Activated naive CD8-positive, alpha-beta T cell treated with anti-CD3 and anti-CD28 coated beads, Interleukin-2, amount 50 U/mL, for 16 hours (primary cell): ENCODE results near the gene NARF.

Source experiments
- DNase-seq: peaks from one replicate; pipeline ENCODE4 v3.0.0-alpha.2; 2020; ENCODE audit warnings: low read depth, low spot score

NARF gene

DNA sequence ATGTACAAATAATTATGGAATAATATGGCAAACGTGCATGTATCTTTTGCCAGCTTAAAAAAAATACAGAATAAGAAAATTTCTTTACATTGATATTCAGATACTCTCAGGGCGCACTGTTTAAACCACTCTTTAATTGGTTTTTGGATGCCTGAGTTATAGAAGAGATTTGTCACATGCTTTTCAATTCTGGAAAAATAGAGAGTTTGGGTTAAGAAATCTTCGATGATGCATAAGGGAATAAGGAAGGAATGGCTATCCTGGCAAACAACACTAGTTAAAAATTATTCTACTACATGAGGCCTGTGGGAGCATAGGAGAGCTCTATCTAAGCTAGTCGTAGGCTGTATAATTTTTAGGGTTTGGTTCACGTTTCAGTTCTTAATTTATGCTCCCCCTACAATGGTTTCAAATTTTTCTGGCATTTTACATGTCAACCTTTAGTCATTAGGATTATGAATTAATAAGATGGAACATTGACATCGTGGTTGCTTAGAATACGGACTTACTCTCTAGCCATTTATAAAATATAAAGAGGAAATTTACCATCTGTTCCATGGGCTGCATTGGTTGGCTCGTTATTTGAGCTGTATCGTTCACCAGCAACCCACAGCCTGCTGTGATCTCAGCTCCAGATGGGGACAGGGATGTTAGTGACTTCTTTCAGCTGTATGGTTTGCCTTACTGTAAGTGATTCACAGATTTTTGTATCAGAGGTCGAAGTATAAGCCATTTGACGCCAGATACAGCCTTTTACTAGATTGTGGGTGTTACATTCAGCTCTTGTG lies 15.9 kb downstream of the NARF start:
- DNase-seq = no peak

DNA sequence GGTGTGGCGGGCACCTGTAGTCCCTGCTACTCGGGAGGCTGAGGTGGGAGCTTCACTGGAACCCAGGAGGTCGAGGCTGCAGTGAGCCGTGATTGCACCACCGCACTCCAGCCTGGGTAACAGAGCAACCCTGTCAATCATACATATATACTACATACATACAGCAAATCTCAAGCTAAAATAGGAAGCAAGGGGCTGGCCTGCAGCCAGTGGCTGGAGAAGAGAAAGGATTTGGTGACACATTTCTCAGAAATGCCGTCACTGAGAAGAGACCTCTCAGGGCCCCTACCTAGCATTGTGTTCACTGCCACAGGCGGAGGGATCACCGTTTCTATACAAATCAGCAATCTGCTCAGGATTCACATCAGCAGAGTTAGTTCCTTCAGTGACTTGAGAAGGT lies 16.9 kb downstream of the NARF start:
- DNase-seq = no peak

DNA sequence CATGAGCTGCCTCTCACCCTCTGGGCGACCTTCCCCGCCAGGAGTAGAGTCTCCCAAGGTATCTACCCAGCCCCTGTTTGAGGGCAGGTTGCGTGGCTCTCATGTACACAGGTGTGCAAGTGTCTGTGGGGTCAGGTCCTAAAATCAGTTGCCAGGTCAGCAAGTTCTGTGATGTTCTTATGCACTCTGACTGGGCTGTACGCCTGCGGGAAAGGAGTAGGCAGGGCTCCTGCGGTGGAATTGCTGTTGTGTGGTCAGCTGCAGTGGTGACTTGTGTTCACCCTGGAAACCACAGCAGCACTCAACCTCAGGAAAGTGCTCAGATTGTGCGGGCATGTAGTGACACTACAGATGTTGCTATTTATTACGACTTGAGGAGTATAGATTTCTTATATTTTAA lies 19.4 kb downstream of the NARF start:
- DNase-seq = no peak

DNA sequence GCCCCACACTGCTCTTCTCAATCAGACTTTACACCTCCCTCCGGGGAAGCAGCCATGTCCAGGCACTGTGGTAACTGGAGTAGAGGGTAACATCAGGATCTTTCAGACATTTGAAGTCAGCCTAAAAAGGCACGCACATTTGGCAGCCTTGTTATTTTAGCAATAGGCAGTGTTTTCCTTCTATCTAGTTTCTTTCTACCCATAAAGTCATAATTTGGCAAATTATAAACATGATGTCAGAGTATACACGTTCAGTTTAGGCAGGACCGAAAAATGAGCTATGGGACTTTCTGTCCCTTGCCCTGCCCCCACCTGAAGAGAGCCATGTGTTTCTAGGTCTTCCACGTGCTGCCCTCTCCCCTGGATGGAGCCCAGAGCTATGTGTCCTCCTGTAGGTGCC lies 21.1 kb downstream of the NARF start:
- no peak for DNase-seq

DNA sequence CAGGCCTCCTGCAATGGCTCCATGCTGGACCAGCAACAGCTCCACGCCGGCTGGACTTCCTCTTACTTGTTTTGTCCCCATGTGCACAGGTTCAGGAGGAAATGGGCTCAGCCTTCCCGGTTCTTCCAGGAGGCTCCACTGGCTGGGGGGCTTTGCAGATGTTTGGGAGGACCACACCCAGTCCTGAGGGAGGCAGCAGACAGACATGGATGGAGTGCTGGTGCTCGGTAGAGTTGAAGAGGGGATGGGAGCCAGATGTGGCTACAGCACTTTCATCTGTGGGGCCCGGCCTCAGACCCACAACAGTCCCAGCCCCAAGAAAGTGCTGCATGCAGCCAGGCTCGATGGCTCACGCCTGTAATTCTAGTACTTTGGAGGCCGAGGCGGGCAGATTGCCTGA lies 21.8 kb downstream of the NARF start:
- DNase-seq = no peak

DNA sequence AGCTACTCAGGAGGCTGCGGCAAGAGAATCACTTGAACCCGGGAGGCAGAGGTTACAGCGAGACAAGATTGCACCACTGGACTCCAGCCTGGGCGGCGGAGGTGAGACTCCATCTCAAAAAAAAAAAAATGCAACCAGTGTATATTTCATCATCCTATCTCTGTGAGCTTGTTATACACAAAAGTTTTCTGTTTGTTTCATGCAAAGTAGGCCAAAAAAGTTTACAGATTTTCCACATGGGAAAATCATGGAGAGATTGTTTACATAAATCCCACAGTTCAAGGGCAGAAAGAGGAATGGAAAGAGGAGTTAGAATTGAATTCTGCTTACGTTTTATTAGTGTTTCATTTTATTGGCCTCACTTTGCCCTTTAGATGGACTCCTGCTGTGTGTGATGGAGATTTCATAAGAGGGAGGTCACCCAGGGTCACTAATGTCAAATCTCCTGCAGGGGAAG lies 24.7 kb downstream of the NARF start:
- no peak for DNase-seq

DNA sequence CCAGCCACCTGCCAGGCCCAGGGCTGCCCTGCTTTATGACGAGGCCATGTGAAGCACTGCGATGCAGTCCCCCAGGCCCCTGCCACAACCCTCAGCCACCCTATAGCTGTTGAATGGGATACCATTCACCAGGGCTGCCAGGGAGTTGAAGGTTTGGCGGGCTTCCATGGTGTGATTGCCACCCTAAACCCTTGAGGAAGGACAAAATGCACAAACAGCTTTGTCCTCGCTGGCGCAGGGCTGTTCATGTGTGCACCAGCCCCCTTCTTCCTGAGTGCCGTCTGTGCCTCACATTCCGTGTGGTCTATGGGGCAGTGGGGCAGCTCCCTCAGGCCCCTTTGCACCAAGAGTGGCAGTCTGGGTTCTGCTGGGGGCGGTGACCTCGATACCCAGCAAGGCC lies 25.3 kb downstream of the NARF start:
- DNase-seq = no peak

DNA sequence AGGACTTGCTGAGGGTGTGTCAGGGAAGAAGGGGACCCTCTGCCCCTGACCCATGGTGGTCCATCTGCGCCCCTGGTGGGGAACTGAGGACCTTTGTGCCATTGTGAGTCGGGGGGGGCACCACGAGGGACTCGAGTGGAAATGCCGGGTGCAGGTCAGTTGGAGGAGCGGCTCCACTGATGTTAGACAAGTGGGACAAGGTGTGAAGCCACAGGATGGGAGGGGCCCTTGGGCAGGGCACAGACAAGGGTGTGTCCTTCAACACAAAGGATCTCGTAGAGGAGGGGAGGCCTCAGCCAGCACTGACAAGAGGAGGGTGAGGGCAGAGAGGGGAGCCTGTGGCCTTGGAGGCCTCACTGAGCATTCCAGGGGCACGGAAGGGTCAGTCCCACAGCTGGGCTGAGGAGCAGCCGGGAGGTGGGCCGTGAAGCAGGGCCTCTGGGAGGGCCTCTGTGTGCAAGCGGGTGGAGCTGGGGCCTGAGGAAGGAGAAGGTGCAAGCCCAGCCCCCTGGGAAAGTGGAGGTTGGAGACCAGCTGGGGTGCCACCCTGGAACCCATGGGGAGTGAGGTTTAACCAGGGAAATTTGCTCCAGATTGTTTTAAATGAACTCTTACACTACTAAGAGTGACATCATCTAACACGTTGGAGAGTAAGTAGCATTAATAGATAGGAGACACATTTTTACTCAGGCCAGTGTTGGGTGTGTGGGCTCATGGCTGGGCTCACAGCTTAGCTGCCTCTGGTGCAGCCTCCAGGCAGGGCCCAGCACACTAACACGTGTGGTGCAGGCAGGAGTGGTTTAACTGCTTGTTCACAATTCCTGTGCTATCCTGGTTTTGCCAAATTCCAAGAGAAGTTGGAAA lies 27.9 kb downstream of the NARF start:
- DNase-seq = no peak

DNA sequence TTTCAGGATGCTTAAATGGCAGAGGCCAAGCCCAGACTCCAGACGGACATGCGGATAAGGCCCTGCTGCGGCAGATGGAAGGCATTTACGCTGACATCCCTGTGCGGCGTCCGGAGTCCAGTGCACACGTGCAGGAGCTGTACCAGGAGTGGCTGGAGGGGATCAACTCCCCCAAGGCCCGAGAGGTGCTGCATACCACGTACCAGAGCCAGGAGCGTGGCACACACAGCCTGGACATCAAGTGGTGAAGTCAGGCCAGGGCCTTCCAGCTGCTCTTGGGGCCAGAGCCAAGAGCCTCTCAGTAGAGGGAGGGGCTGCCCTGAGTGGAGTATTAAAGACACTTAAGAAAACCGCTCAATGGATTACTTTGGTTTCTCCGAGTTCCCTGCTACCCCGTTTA lies 29.4 kb downstream of the NARF start:
- DNase-seq = no peak

DNA sequence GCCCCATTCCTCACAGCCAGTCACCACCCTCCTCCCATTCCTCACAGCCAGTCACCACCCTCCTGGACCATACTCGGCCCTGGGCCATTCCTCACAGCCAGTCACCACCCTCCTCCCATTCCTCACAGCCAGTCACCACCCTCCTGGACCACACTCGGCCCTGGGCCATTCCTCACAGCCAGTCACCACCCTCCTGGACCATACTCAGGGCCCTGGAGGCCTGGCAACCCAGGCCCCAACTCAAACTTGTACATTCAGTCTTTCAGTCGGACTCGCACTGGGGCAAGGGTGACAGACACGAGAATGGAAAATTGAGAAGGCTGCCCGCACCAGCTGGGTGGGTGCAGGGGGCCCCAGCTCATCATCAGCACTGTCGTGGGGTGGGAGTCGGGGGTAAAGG lies 30.6 kb downstream of the NARF start:
- no peak for DNase-seq

DNA sequence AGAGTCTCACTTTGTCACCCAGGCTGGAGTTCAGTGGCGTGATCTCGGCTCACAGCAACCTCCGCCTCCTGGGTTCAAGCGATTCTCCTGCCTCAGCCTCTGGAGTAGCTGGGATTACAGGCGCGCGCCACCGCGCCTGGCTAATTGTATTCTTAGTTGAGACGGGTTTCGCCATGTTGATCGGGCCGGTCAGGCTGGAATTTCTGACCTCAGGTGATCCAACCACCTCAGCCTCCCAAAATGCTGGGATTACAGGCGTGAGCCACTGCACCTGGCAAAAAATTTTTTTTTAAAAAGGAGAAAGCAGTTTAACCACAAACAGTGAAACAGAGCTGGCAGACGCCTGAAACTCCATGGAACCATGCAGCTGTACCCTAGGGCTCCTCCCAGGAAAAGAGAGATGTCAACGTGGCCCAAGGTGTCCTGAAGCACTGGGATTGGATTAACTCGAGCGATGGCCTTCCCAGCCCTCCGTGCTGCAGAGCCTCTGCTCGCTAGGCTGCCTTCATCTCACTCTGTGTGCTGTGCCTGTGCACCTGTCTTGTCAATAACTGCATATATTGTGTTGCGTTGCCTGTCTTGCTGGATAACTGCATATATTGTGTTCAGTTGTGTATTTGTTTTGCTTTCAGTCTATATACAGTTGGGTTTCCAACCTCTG lies 31.4 kb downstream of the NARF start:
- no peak for DNase-seq

DNA sequence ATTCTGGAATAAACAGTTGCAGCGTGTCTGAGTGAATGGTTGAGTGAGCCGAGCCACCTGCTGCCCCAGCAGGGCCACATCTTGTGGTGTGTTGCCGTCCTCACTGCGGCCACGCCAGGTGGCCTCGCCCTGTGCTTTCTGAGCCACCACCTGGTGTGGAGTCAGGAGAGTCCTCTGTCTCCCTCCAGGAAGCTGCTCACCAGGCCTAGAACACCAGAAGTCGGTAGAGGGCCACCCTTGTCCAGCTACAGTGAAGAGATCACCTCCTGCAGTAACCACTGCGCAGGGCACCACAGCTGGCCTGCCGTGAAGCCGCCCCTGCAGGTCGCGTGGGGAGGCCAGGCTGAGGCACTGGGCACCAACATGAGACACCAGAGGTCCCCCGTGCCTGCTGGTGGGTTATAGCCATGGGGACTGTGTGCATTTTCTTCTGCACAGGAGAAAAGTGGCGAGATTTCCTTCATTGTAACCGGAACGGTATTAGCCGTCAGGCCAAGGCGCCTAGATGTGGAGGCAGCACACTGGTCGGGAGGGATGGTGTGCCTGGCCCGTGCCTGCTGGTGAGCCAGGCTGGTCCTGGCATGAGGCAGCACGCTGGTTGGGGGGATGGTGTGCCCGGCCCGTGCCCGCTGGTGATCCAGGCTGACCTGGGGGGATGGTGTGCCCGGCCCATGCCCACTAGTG lies 32.1 kb downstream of the NARF start:
- no peak for DNase-seq

DNA sequence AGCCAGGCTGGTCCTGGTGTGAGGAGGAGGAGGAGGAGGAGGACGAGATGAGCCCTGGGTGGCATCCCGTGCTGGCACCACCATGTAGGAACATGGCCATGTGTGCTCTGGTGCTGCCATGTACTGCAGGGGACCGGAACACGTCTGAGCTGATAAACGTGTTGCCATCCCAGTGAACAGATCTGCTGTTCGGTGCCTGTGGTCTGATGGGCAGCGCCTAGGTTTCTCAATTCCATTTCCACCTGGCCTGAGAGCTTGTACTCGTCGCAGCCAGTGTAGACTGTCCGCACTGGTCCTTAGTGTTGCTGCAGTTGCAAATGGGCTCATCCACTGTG lies 32.6 kb downstream of the NARF start:
- no peak for DNase-seq

DNA sequence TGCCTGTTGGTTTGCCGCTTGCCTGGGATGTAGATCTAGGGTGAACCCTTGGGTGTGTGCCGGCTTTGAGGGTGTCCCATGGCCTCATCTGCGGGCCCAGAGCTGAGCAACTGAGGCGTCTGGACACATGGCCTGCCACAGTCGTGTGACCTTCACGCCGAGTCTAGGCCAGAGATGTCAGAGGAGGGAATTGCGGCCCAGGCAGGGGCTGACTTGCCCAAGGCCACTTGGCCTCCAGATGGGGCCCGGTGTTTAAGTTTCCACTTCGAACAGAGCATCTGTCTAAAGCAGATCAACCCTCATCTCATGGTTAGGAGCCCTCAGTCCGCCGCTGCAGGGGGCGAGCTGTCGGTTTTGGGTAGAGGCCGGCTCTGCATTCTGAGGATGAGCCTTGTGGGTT lies 33.0 kb downstream of the NARF start:
- DNase-seq = no peak

DNA sequence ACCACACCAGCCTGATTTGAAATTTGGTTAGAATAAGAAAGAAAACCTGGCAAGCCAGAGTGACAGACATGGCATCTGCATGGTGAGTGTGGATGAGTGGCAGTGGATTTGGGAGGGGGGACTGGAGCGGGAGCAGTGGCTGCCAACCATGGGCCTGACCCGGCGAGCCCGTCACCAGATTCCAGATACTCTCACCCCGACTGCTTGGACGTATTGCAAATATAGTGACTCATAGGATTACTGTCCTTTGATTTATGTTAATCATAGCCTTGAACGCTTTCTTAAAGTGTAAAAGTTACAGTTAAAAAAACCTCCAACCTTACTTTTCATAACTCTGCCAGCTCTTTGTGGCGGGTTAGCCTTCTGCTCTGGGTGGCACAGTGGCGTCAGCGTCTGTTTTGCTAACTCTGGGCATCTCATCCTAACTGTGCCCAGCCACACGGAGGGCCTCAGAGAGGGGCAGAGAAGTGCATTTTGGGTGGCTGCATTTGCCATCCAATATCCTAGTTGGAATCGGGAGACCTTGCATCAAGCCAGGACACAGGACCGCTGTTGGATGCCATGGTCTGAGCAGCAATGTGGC lies 34.2 kb downstream of the NARF start:
- no peak for DNase-seq

DNA sequence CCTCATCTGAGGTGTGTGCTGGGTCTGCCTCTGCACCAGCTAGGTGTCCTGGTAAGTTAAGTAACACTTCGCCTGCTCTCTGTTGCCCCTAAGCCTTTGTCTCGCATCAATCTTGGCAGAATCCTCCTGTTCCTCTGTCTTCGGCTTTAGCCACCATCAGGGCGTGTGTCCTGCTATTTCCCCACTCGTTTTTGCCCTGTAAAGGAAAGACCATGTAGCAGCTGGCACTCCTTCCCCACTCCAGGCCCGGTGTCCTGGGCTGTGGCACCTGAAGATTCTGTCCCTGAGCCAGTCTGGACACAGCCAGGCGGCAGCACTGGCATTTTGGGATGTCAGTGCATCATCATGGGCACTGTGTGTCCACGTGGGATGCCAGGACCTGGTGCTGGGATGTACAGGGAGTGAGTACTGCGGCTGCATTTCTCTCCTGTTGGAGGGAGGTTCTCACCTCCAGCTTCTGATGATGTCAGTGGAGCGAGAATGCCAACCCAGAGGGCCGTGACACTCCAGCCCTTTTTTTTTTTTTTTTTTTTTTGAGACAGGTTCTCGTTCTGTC lies 34.8 kb downstream of the NARF start:
- DNase-seq = no peak

DNA sequence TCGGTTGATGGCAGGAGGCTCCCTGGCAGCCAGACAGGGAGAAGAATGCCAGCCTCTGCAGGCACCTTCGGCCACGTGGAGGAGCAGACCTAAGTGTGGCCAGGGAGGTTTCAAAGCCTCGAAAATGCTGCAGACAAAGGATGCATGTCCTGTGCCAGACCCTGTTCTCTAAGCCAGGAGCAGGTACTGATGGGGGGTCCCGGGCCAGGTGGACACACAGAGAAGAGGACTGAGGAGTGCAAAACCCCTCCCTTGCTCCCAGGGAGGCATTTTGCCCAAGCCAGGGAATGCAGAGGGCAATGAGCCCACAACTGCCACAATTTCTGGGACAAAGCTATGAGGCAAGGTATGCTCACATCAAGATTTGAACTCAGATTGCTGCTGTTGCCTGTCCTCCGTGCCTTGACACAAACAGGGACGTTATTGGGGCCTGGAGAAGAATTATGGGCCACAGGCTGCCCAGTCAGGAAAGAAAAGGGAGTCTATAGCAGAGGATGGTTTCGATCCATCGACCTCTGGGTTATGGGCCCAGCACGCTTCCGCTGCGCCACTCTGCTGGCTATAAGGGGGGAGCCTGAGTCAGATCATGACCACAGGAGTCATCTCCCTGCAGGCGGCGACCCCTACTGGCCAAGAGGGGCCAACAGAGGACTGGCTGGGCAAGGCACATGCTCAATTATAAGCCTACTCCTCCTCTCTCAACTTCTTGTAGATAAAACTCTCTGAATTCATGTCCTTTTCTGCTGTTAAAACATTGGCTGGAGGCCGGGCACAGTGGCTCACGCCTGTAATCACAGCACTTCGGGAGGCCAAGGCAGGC lies 35.9 kb downstream of the NARF start:
- DNase-seq = peak; percentile 72

DNA sequence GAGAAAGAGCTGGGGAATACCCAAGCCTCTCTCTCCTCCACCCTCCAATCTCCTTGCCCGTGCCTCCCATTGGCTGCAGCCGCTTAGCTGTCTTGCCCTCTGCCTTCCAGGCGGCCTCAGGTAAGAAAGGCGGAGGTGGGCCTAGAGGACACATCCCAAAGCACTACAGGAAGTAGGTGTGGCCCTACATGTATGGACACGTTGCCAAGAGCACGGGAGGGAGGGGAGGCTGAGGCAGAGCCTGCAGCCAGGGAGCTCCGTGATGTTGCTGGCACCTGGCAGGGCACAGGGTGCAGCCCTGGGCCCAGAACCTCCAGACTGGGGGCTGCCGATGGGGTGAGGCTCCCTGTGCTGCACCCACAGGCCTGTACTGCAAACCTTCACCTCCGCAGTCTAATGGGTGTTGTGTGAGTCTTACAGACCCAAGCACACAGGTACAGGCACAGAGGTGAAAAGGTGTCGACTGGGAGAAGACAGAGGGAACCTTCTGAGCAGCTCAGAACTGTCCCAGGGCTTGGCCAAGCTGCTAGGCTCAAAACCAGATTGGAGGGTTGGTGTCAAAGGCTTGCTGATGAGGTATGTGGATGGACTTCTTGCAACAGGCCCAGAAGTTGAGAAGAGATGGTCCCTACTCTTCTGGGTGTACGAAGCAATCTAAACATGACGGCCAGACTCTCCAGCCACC lies 37.4 kb downstream of the NARF start:
- DNase-seq = no peak

DNA sequence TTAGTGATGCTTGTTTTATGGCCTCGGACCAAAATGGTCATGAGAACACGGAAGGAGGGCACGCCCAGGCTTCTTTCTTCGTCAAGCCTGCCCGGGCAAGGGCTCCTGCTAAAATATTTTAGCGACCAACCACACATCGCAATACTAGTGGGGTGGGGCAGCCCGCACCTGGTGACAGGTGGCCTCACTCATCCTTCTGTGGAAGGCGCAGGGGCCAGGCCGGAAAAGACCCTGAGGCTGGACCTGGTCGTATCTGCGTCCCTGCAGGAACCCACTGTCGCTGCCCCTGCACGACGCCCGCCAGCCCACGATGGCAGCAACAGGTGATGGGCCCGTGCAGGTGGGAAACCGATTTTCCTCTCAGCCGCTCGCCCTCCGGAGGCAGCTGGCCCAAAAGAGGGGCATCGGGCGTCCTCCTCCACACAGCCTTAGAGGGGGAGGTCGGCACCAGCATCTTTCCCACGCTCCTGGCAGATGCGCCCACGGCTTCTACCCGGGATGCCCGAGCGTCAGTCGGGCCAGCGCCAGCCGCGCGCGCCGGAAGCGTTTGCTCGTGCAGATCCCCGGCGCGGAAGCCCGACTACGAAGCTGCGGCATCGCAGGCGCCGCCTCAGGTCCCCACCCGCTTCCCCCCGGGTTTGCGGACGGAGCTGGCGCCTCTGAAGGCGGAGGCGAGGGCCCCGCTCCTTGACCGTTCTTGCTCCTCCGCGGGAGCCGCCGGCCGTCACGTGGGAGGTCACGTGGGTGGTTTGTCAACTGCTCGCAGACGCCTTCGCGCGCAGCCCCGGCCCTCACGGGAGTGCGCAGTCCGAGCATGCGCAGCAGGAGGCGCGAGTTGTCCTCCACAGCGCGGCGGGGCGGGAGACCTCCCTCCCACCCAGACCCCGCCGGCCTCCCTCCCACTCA lies 38.2 kb downstream of the NARF start:
- DNase-seq = peak; percentile 70
